Daoy (cell line): Measurements from ENCODE around the gene SARS1. TPM values are rescaled to one million over a fixed set of nuclear protein-coding genes. Genes with fewer than 3 reads are reported as not detected.

Source experiments
- DNase-seq: peaks from one replicate; pipeline ENCODE4 v3.0.0-alpha.2; 2015; ENCODE audit warnings: low read depth
- total RNA-seq: library from RNA; depleted of rRNA; stranded (reverse); fragments of >200 nt; shearing (Covaris generic); gene quantifications from 2 replicates; pipeline ENCODE4 v1.2.3, GENCODE V29; 2014

Gene SARS1
- total RNA-seq, 1 experiment from 2014 or later = 287 TPM

GRCh38 chr1:109228167-109228566 is 14.4 kb downstream of the SARS1 start:
- DNase-seq = no peak

GRCh38 chr1:109229531-109230127 is 15.9 kb downstream of the SARS1 start:
- DNase-seq = no peak

- DNase-seq = no peak
Measured at GRCh38 chr1:109231066-109231465, 17.3 kb downstream of the SARS1 start.

DNA sequence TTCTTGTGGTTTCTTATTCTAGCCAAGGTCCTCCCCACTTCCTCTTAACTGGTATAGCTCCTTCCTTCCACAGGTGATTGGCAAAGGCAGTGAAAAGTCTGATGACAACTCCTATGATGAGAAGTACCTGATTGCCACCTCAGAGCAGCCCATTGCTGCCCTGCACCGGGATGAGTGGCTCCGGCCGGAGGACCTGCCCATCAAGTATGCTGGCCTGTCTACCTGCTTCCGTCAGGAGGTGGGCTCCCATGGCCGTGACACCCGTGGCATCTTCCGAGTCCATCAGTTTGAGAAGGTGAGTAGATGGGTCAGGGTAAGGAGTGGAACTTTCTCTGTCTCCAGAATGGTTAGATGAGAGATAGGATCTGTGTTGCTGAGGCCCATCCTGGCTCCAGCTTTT is 21.4 kb downstream of the SARS1 start:
- no peak for DNase-seq

DNA sequence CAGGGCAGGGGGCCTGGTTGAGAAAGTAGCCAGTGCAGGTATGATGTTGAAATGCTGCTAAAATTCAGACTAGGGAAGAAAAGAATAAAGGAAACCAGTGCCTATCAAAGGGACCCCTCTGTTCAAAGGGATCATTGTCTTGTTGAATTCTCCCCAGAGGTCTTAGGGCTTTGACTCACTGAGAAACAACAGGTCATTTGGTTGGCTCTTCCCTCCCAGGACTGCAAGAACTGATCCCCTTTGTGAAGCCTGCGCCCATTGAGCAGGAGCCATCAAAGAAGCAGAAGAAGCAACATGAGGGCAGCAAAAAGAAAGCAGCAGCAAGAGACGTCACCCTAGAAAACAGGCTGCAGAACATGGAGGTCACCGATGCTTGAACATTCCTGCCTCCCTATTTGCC is 23.8 kb downstream of the SARS1 start:
- no peak for DNase-seq

DNA sequence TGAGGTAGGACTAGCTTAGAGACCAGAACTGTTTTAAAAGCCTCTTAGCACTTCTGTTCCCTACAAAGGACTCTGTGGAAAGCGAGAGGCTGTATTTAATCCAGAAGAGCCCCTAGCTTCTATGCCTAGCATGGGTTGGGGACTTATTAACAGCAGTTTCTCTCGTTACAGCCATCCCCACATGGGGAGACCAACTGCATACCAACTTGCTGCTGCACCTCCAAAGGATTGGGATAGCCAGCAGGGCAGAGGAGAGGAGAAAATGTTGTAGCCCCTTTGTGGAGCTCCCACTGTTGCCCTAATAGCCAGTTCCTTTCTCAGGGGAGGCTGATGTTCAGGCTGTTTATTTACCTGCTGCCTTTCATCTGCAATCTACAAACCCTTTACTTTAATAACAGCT is 24.7 kb downstream of the SARS1 start:
- no peak for DNase-seq

DNA sequence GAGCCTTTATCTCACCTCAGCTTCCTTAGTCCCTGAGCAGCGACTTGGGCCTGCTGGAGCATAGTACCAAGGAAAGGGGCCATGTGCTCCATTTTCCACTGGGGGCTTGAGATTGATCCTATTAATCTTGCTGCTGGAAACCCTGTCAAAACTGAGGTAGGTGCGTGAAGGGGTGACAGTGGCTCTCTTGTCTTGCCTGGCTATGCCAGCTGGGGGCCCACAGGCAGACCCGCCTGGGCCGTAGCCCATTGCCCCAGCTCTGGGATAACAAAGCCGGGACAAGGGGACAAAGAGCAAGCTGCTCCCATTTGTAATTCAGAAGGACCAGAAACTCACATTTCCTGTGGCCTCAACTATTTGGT is 25.3 kb downstream of the SARS1 start:
- no peak for DNase-seq

GRCh38 chr1:109239409-109240068 is 25.8 kb downstream of the SARS1 start:
- peak; percentile 67 for DNase-seq

DNA sequence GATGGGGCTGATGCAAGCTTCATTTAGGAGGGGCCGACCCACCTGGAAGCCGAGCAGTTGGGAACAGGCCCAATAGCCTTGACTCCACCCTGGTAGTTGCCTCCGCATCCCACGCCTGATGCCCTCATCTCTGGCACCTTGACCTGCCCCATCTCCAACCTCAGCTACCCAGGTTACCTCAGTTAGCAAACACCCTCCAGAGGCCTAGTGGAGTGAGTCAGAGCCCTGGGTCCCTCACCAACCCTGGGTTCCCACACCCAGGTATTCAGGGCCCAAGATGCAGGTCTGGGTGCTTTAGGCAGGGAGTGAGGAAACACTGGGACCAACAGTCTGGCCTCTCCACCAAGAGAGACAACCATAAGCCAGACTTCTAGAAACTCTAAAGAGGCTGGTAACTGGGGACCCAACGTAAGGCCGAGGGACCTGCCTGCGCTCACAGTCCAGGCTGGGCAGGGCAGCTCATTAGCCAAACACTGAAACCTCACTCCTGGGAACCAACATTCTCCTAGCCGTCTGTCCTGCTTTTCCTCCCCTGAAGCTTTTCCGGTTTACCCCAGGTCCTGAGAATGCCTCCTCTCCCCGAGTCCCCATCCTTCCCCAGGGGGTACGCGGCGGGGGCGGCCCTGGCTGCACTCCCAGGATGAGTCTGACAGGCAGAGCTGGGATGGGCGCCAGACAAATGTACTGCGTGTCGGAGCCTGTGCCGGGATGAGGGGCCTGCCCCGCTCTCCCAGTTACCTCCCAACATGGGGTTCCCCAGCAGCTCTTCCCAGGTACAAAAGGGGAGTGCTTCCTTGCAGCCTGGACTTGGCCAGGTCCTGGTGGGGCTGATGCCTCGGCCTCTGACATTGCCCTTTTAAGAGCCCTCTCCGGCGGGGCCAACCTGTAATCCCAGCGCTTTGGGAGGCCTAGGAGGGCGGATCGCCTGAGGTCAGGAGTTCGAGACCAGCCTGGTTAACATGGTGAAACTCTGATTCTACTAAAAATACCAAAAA is 26.7 kb downstream of the SARS1 start:
- DNase-seq = peak; percentile 90

DNA sequence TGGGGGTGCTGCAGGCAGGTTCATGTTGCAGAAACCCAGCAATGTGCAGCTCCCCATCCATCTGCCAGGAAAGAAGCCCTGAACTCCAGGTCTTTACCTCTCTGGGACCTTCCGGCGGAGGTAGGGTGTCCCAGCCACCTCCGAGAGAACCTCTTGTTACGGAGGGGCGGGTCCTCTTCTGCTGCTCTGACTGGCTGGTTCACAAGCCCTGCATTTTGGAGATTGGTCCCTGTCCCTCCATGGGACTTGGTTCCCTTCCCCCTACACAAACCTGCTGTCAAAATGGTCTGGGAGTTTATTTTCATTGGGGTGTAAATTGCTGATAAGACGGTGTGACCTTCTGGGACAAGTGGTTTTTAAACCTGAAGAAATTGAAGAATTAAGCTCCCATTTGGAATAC is 27.6 kb downstream of the SARS1 start:
- no peak for DNase-seq

DNA sequence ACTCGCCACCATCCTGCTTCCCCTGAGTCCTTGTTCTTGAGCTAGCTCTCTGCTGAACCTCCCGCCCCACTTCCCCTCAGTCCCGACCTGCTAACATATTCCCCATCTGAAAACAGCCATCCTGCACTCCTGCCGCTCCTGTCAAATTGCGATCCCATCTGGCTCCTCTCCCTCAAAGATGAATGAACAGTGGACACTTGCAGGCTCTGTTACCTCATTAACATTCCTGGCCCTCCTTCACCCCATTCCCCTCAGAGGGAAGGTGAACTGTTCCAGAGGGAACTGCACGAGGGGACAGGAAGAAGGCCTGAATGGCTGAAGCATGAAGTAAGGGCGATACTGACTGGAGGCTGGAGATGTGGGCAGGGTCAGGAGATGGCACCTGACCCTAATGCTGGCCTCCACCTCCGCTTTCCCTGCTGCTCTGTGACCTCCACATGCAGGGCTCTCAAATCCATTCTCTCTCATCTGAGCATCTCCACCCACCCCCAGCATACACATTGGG is 28.2 kb downstream of the SARS1 start:
- DNase-seq = no peak

- no peak for DNase-seq
Measured at GRCh38 chr1:109242387-109242786, 28.7 kb downstream of the SARS1 start.

DNA sequence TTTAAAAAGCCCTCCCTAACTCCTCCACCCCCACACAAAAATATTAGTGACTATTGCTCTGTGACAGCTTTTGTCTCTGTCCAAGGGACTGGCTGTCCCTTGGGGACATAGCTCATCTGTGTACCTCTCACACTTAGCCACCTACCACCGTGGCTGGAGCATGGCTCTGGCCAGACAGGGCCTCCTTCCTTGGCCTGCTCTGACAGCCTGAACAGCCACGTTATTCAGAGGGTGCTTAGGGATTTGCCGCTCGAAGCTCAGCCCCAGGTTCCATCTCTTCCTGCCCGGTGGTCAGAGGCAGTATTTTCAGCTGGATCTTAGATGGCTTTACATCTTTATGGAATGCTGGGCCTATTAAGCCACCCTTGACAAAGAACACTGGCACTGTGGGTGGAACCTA is 29.5 kb downstream of the SARS1 start:
- DNase-seq = no peak

- DNase-seq = no peak
Measured at GRCh38 chr1:109243860-109244552, 30.3 kb downstream of the SARS1 start.

GRCh38 chr1:109246141-109246551 is 32.4 kb downstream of the SARS1 start:
- DNase-seq = no peak

GRCh38 chr1:109247401-109248365 is 34.0 kb downstream of the SARS1 start:
- no peak for DNase-seq

DNA sequence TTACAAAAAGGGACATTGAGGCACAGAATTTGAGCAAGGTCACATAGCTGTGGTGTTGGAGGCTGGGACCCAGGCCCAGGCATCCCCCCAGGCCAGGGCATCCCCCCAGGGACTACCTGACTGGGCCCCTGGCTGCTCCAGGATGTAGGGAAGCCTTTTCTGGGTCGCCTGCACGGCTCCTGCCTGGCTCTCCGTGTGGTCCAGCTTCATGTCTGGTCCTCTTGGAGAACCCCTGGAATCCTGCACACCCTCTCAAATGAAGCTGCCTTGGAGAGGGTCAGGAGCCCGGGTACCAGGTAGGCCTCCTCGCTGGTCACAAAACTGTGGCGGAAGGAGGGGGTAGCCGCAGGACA is 34.7 kb downstream of the SARS1 start:
- no peak for DNase-seq

DNA sequence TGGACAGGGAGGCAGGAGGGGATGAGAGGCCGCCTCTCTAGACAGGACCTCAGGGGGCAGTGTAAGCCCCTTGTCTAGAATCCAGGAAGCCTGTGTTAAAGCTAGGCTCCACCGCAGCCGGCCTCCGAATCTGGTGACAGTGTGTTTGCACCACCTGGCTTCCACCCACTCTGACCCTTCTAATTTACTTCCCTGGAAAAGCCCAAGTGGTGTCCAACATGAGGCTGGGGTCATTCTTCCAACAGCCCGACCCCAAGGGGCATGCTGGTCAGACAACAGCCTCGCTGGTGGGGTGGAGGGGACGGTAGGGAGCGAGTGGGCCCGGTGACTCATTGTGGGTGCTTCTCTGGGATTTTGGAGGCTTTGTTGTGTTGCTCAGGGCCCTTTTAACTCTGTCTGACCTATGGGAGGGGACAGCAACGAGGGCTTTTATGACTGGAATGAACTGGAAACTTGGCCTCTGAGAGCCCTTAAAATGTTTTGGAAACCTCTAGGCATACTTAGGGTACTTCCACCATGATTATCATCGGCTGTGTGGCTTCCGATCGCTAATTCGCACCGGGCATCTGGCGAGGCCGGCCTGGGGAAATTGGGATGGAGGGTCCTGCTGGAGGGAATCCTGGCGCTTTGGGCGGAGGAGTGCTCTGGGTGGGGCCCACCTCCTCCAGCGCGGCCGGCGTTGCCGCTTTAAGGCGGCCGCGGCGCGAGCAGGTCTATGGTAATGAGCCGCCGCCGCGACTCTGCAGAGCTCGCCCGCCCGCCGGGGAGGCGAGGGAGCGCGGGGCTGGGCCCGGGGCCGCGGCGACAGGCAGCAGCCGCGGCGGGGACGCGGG is 35.3 kb downstream of the SARS1 start, which contains the start of gene CELSR2:
CELSR2 (plus strand) TSS at position 743 of the 833 bp plus-strand sequence. CDS start 541 bp downstream, outside the sequence.
- DNase-seq = peak; percentile 81

- DNase-seq = peak; percentile 22
Measured at GRCh38 chr1:109249654-109250401, 36.1 kb downstream of the SARS1 start.
